Fibroblast of the aortic adventitia (primary cell): ENCODE data around the gene SLC35G4. TPM values are rescaled to one million over a fixed set of nuclear protein-coding genes. Genes with fewer than 3 reads are reported as not detected.
"Not testable (repeated sequence)": the region's sequence is repeated elsewhere in the genome, so short reads cannot be mapped to it uniquely, and the experiment has no call there.

Experiments
- DNase-seq: peaks from one replicate; pipeline ENCODE4 v3.0.0-alpha.2; 2010; ENCODE audit warnings: low read depth
- H3K4me3 ChIP-seq: 2 replicates; pipeline ENCODE4 v1.5.1; 2011; ENCODE audit warnings: low read depth, mild to moderate bottlenecking, control low read depth, low read length, moderate library complexity
- total RNA-seq: library from RNA; depleted of rRNA; stranded (reverse); fragments of >200 nt; gene quantifications from 2 replicates; pipeline ENCODE4 v1.2.3, GENCODE V29; 2012; ENCODE audit warnings: low replicate concordance
- TF ChIP-seq, protein P1 (sequence below): IDR thresholded peaks from 2 replicates; pipeline ENCODE4 v1.5.1; 2011; ENCODE audit warnings: mild to moderate bottlenecking, low read length, control low read depth, inconsistent platforms; ENCODE audit not compliant: insufficient read depth

The SLC35G4 gene
- total RNA-seq, 1 donor: not detected

DNA sequence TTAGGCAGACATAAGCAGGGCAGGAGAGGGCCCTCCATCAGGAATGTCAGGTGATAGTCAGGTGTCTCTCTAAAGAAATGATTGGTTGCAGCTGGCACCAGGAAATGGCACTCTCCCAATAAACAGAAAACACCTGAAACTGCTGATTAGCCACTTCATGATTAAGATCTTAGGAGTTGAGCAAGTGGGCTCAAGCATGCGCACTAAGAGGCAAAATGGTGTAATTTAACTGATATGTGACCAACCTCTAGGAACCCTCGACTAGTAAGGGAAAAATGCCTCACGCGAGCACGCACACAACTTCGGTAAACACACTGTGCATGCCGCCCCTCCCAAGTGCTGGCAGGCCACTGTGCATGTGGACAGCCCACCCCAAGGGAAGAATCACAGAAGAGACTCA lies 23.8 kb upstream of the SLC35G4 start:
- TF ChIP-seq, protein P1, sequence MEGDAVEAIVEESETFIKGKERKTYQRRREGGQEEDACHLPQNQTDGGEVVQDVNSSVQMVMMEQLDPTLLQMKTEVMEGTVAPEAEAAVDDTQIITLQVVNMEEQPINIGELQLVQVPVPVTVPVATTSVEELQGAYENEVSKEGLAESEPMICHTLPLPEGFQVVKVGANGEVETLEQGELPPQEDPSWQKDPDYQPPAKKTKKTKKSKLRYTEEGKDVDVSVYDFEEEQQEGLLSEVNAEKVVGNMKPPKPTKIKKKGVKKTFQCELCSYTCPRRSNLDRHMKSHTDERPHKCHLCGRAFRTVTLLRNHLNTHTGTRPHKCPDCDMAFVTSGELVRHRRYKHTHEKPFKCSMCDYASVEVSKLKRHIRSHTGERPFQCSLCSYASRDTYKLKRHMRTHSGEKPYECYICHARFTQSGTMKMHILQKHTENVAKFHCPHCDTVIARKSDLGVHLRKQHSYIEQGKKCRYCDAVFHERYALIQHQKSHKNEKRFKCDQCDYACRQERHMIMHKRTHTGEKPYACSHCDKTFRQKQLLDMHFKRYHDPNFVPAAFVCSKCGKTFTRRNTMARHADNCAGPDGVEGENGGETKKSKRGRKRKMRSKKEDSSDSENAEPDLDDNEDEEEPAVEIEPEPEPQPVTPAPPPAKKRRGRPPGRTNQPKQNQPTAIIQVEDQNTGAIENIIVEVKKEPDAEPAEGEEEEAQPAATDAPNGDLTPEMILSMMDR: no peak
- no peak for DNase-seq

DNA sequence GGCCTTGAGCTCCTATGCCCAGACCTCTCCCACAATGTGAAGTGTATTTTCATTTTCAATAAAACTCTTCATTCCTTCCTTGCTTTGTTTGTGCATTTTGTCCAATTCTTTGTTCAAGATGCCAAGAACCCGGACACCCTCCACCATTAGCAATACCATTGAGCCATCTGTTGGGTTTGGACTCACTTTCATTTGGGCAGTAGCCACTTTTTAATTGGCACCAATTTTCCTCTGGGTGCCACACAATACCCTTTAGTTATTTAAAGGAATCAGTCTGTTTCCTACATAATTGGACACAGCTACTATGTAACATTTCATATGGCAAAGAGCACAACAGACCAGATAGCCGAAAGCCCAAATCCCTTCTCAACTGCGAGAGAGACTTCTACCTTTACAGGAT lies 22.5 kb upstream of the SLC35G4 start:
- TF ChIP-seq, protein P1: no peak
- H3K4me3 ChIP-seq: no peak overlapping the region
- no peak for DNase-seq

More for the DNA sequence above, 23.8 kb upstream of the SLC35G4 start:
- no peak overlapping the region for H3K4me3 ChIP-seq

DNA sequence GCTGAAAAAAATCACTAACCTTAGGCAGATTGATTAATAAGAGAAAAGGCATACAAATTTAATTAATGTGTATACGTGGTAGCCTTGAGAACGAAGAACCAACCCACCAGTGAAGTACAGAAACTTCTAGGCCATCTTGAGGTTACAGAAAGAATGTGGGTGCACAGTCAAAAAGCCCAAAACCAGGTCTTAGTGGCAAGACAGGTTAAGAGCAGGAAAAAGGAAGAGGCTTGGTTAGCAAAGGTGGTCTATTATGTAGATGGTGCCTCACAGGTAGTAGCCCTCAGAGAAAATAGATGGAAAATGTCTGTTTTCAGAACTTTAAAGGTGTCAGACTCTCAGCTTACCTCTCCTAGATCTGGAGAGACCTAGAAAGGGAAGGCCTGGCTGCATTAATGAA lies 22.0 kb upstream of the SLC35G4 start:
- TF ChIP-seq, protein P1: no peak
- DNase-seq: no peak
- H3K4me3 ChIP-seq: no peak overlapping the region

DNA sequence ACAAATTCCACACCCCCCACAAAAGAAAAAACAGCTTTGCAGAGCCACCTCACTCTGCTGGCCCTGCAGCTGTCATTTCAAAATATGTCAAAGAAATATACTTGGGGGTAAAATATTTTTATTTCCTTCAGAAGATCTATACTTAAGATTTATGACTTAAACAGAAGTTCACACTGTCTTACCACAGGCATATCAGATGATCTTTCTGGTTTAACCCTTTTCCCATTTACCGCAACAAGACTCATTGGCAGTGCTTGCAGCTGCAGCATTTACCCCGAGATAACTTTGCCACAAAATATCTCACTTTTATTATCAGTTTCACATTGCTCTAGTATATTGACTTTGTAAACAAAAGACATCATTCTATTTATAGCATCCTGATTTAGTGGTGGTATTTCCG lies 21.6 kb upstream of the SLC35G4 start:
- no peak overlapping the region for H3K4me3 ChIP-seq
- TF ChIP-seq, protein P1: no peak
- DNase-seq: no peak

DNA sequence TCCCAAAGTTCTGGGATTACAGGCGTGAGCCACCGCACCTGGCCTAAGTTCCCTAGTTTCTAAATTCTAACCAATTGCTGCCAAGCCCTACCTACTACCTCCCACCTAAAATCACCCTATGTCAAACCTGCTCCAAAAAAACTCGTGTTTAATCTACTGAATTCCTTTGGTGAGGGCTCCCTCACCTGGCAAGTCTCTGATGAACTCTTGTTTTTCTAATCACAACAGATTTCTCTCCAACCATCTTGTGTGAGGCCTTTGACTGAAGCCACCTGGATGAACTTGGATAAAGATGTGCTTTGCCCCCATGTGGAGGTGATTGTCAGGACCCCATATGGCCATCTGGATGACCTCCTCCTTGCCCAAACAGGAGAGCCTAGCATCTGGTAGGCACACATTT lies 17.4 kb upstream of the SLC35G4 start:
- H3K4me3 ChIP-seq: no peak overlapping the region
- no peak for DNase-seq
- TF ChIP-seq, protein P1: no peak

DNA sequence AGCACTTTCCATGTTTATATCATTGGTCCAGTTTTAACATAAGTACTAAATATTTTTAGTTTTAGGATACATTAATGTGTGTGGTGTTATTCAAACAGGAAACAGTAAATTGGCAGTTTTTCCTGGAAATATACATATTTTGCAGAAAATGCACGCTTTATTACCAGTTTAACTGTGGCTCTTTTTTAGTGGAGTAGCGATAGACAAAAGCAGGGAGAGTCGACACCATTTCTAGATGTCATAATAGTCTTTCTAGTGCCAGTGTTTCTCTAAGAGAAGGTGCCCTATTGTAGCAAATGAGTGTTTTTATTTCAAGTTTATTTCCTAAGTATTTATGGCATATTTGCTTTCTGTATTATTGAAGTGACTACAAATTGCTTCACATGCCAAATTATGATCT lies 9.1 kb upstream of the SLC35G4 start:
- no peak overlapping the region for H3K4me3 ChIP-seq
- DNase-seq: no peak

DNA sequence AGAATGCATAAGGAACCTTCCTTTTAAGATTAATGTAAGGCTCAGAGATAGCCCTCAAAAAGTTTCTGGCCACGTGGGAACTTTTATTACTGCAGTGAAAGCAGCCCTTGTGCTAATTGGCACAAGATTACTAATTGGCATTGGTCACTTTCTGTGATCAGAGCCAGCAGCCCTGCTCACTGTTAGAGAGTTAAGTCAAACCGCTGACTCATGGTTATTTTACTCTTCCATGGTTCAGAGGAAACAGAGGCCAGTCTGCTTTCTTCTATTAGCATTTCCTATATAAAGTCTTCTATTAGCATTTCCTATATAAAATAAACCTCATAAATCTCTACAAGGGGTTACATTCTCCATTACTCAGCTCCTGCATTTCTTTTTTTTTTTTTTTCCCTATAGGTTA lies 1.5 kb upstream of the SLC35G4 start:
- no peak for DNase-seq
- H3K4me3 ChIP-seq: no peak overlapping the region
- TF ChIP-seq, protein P1: no peak

More for the DNA sequence above, 9.1 kb upstream of the SLC35G4 start:
- TF ChIP-seq, protein P1: no peak

DNA sequence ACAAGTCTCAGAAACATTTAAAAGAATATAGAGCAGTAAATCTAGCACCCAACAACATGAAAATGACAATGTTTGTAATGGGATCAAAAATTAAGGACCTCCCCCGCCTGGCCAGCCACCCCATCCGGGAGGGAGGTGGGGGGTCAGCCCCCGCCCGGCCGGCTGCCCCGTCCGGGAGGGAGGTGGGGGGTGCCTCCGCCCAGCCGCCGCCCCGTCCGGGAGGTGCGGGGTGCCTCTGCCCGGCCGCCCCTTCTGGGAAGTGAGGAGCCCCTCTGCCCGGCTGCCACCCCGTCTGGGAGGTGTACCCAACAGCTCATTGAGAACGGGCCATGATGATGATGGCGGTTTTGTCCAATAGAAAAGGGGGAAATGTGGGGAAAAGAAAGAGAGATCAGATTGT lies 778 bp upstream of the SLC35G4 start:
- not testable (repeated sequence) for H3K4me3 ChIP-seq, DNase-seq

DNA sequence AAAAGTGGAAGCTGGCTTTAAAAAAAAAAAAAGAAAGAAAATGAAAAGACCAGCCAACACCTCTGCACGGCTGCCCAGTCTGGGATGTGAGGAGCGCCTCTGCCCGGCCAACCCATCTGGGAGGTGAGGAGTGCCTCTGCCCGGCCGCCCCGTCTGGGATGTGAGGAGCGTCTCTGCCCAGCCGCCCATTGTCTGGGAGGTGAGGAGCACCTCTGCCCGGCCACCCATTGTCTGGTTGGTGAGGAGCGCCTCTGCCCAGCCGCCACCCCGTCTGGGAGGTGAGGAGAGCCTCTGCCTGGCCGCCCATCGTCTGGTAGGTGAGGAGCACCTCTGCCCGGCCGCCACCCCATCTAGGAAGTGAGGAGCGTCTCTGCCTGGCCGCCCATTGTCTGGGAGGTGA lies 3.7 kb downstream of the SLC35G4 start:
- DNase-seq, H3K4me3 ChIP-seq: not testable (repeated sequence)

DNA sequence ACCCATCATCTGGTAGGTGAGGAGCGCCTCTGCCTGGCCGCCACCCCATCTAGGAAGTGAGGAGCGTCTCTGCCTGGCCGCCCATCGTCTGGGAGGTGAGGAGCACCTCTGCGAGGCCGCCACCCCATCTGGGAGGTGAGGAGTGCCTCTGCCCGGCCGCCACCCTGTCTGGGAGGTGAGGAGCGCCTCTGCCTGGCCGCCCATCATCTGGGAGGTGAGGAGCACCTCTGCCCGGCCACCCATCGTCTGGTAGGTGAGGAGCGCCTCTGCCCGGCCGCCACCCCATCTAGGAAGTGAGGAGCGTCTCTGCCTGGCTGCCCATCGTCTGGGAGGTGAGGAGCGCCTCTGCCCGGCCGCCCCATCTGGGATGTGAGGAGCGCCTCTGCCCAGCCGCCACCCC lies 4.2 kb downstream of the SLC35G4 start:
- not testable (repeated sequence) for H3K4me3 ChIP-seq, DNase-seq

DNA sequence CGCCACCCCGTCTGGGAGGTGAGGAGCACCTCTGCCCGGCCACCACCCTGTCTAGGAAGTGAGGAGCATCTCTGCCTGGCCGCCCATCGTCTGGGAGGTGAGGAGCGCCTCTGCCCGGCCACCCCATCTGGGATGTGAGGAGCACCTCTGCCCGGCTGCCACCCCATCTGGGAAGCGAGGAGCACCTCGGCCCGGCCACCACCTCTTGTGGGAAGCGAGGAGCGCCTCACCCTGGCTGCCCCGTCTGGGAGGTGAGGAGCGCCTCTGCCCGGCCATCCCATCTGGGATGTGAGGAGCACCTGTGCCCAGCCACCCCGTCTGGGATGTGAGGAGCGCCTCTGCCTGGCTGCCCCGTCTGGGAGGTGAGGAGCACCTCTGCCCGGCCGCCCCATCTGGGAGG lies 4.6 kb downstream of the SLC35G4 start:
- not testable (repeated sequence) for H3K4me3 ChIP-seq, DNase-seq
